ENCODE data around the gene JAG1. TPM values are rescaled to one million over a fixed set of nuclear protein-coding genes. Genes with fewer than 3 reads are reported as not detected.

The JAG1 gene
- total RNA-seq, 4 donors from 2014 or later: 93.1 to 133 (median 112) TPM

DNA sequence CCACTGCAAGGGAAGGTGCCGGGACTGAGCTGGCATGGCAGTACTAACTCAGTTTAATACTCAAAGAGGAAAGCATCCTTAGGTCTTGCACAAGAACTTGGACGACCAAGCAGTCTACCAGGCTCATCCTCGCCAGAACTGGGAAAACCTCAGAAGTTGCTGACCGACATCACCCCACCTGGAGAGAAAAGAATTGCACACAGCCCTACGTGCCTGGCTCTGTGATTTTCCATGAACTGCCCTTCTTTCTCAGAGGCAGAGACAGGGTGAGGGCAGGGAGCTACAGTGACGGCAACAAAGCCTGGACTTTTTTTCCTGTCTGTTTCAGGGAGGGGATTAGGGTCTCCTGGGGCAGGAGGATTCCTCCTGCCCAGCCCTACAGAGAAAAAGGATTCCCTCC, 8.0 kb downstream of the JAG1 start:
- 59 to 66% methylated on average over 6 of the region's 6 CpGs for WGBS, 2 donors
- TF ChIP-seq, protein P1, sequence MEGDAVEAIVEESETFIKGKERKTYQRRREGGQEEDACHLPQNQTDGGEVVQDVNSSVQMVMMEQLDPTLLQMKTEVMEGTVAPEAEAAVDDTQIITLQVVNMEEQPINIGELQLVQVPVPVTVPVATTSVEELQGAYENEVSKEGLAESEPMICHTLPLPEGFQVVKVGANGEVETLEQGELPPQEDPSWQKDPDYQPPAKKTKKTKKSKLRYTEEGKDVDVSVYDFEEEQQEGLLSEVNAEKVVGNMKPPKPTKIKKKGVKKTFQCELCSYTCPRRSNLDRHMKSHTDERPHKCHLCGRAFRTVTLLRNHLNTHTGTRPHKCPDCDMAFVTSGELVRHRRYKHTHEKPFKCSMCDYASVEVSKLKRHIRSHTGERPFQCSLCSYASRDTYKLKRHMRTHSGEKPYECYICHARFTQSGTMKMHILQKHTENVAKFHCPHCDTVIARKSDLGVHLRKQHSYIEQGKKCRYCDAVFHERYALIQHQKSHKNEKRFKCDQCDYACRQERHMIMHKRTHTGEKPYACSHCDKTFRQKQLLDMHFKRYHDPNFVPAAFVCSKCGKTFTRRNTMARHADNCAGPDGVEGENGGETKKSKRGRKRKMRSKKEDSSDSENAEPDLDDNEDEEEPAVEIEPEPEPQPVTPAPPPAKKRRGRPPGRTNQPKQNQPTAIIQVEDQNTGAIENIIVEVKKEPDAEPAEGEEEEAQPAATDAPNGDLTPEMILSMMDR (IDR thresholded peaks at IDR 0.05): no peak
- TF ChIP-seq EP300 (IDR thresholded peaks at IDR 0.05): peak in 1 of 2 donors; percentile 41
- Histone ChIP-seq H3K36me3 (peaks cover 0 to 37% (median 0%) of the 10 kb centered on the region in 3 donors), H3K27ac (peak overlapping the region; percentile 35 to 87 (median 62)), H3K4me3 (no peak overlapping the region), H3K4me1 (peaks cover 0 to 91% (median 18%) of the 10 kb centered on the region in 4 donors), H3K27me3 (no peaks in the 10 kb centered on the region), H3K9me3 (no peaks in the 10 kb centered on the region)
- DNase-seq (ENCODE audit: low spot score in 2 of 2): peak in 1 of 2 donors; percentile 52

DNA sequence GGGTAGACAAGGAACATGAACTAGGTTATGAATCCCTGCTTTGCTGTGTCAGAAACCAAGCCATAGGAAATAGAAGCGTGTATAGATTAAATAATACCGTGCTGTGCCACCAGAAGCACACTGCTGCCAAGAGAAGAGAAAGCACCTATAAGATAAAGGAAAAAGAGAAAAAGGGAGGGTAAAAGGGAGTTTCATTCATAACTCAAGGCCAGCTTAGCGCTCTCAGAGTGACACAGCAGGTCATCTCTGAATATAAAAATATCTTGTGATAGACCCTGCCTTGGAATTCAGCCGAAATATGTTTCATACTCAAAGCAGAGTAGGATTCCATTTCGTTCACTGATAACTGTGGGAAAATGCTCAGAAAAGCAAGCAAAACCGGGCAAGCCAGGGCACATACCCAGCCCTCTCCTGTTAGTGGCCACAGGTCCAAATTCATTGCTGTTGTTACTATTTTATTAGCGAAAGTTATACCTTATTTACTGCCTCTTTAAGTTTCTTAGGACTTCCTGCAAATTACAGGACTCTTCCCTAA, 8.7 kb downstream of the JAG1 start:
- TF ChIP-seq POLR2A (IDR thresholded peaks at IDR 0.05): no peak
- no peak for TF ChIP-seq EP300 (IDR thresholded peaks at IDR 0.05)
- TF ChIP-seq, protein P1 (IDR thresholded peaks at IDR 0.05): no peak
- DNase-seq (ENCODE audit: low spot score in 2 of 2): no peak
- Histone ChIP-seq H3K9me3 (no peaks in the 10 kb centered on the region), H3K27ac (peak overlapping the region in 3 of 4 donors; percentile 28 to 87 (median 56)), H3K27me3 (no peaks in the 10 kb centered on the region), H3K4me1 (peaks cover 0 to 92% (median 17%) of the 10 kb centered on the region in 4 donors), H3K36me3 (peaks cover 0 to 40% (median 0%) of the 10 kb centered on the region in 3 donors), H3K4me3 (no peak overlapping the region)
- WGBS, 2 donors: 38 to 49% methylated on average over 7 of the region's 7 CpGs

DNA sequence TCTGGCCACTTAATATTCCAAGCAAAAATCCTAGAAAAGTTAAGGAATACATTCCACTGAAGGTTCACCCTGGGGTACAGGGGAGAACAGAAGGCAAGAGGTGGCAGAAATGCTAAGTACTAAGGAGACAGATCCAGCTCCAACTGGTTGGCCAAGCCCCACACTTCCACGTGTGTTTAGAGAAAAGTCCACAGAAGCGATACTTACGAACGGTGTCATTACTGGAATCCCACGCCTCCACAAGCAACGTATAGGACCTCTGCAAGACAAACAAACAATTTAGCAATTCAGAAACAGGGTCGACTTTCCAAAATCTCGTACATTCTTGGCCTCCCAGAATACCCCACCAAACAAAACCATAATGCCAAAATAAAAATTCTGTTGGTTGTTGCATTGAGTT, 10.0 kb downstream of the JAG1 start:
- Histone ChIP-seq H3K27me3 (no peaks in the 10 kb centered on the region), H3K4me1 (peaks cover 0 to 90% (median 16%) of the 10 kb centered on the region in 4 donors), H3K36me3 (peaks cover 0 to 40% (median 0%) of the 10 kb centered on the region in 3 donors), H3K27ac (peak overlapping the region in 3 of 4 donors; percentile 24 to 75 (median 64)), H3K4me3 (no peak overlapping the region), H3K9me3 (no peaks in the 10 kb centered on the region)
- DNase-seq (ENCODE audit: low spot score in 2 of 2): no peak
- WGBS, 2 donors: 42 to 47% methylated on average over 8 of the region's 8 CpGs
- TF ChIP-seq, protein P1 (IDR thresholded peaks at IDR 0.05): no peak
- no peak for TF ChIP-seq EP300 (IDR thresholded peaks at IDR 0.05)
- TF ChIP-seq POLR2A (IDR thresholded peaks at IDR 0.05): no peak

DNA sequence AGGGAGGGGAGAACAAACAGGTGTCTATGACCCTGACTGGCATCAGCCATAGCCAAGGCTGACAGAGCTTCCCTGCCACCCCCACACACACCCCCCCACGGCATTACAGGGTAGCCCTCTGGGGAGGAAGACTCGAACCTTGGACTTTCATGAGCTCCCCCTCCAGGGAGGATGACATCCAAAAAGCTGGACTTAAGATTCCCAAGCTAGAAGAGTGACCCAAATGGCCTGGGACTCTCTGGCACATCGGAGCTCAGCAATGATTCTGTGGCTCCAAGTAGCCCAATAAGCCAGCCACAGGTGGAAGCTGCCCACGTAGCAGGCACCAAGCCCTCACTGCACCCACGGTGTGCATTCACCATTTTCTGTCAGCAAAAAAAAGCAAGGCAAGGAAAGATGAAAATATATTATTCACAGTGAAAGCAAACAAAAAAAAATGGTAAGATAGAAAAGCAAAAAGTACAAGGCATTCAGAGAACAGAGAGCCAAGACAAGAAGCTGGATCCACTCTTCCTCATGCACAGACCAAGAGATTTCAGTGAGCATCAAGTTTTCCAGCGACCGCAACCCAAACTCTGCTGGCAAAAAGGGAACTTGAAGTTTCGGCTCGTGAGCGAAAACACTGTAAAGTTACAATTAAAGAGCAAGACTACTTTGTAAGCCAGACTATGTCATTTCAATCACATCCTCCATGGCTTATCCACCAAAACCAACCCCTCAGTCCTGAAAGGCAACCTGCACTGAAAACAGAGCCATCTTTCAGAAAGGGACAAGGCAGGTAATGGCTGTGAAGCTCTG, 10.9 kb downstream of the JAG1 start:
- DNase-seq (ENCODE audit: low spot score in 2 of 2): no peak
- Histone ChIP-seq H3K4me3 (no peak overlapping the region), H3K27ac (peak overlapping the region in 3 of 4 donors; percentile 24 to 75 (median 64)), H3K9me3 (no peaks in the 10 kb centered on the region), H3K4me1 (peaks cover 0 to 81% (median 16%) of the 10 kb centered on the region in 4 donors), H3K27me3 (no peaks in the 10 kb centered on the region), H3K36me3 (peaks cover 0 to 47% (median 2%) of the 10 kb centered on the region in 3 donors)
- WGBS, 2 donors: 51 to 66% methylated on average over 10 of the region's 10 CpGs
- peak in 1 of 2 donors; percentile 7 for TF ChIP-seq EP300 (IDR thresholded peaks at IDR 0.05)
- TF ChIP-seq POLR2A (IDR thresholded peaks at IDR 0.05): no peak
- TF ChIP-seq, protein P1 (IDR thresholded peaks at IDR 0.05): no peak

DNA sequence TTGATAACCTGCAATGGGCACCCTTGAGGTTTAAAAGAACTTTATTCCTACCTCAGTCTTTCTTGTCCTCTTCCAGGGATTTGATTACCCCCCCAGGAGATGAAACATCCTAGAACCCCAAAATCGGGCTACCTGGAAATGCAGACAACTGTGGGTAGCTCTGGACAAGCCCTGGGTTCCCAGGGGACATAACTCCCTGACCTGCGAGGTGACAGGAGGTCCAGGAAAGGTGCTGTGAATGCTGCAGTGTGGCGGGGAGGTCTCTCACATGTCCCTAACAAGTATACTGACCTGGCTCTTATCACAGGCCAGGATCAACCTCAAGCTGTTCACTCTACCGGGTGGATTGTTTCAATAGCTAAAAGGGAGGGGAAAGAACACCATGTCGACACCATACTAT, 11.6 kb downstream of the JAG1 start:
- Histone ChIP-seq H3K9me3 (no peaks in the 10 kb centered on the region), H3K27me3 (no peaks in the 10 kb centered on the region), H3K36me3 (peaks cover 0 to 48% (median 2%) of the 10 kb centered on the region in 3 donors), H3K4me3 (no peak overlapping the region), H3K4me1 (peaks cover 0 to 79% (median 16%) of the 10 kb centered on the region in 4 donors), H3K27ac (peak overlapping the region in 2 of 4 donors; percentile 64 to 75)
- TF ChIP-seq POLR2A (IDR thresholded peaks at IDR 0.05) (no peak), EP300 (IDR thresholded peaks at IDR 0.05) (no peak)
- TF ChIP-seq, protein P1 (IDR thresholded peaks at IDR 0.05): no peak
- no peak for DNase-seq (ENCODE audit: low spot score in 2 of 2)
- WGBS, 2 donors: 69 to 74% methylated on average over 5 of the region's 5 CpGs
